Adrenal gland (tissue), 5 donors: ENCODE measurements around the gene PCDH9.

Source experiments
- CTCF ChIP-seq, 6 experiments: fragments of 450-650 bp in 4 of 6; fragments of 200-600 bp in 2 of 6; sonication (generic) in 1 of 6; IDR thresholded peaks; 1 replicate in 5 of 6; 2 replicates in 1 of 6; pipeline versions ENCODE4 v1.5.1 to v1.8.0; 2016 to 2021; ENCODE audit warnings: antibody characterized with exemption in 6 of 6, mild to moderate bottlenecking in 2 of 6, moderate library complexity in 1 of 6
- POLR2A ChIP-seq, 2 donors: fragments of 450-650 bp; IDR thresholded peaks; one replicate each; pipeline ENCODE4 v1.6.1; 2017; ENCODE audit warnings: antibody characterized with exemption in 2 of 2, mild to moderate bottlenecking in 2 of 2, moderate library complexity in 1 of 2
- donor health status: DM: no; HTN: no; CAD: no.

- TF ChIP-seq CTCF (IDR thresholded peaks at IDR 0.05) (no peak), POLR2A (IDR thresholded peaks at IDR 0.05) (no peak)
Measured at GRCh38 chr13:66940113-66940512, 290.0 kb downstream of the PCDH9 start.
